Gastrocnemius medialis (tissue), 4 donors: ENCODE results near the gene PLCD1. TPM values are rescaled to one million over a fixed set of nuclear protein-coding genes. Genes with fewer than 3 reads are reported as not detected.
"Not testable (repeated sequence)": the region's sequence is repeated elsewhere in the genome, so short reads cannot be mapped to it uniquely, and the experiment has no call there.

Source experiments
- ATAC-seq, 2 donors: fragments of 150-250 bp; one replicate each; pipeline ENCODE4 v1.9.1; 2016
- DNase-seq, 2 donors: peaks; one replicate each; pipeline ENCODE4 v3.0.0-alpha.2; 2019
- H3K27ac ChIP-seq, 4 donors: fragments of 200-600 bp; sonication (generic); 1 replicate in 1 of 4; 2 replicates in 3 of 4; pipeline ENCODE4 v1.5.1; 2016 to 2018; ENCODE audit warnings: mild to moderate bottlenecking in 2 of 4, moderate library complexity in 1 of 4
- H3K27me3 ChIP-seq, 3 donors: fragments of 200-600 bp; sonication (generic) in 2 of 3; 1 replicate in 1 of 3; 2 replicates in 2 of 3; pipeline versions ENCODE4 v1.5.1 to v1.6.0; 2016 to 2019; ENCODE audit warnings: mild to moderate bottlenecking in 1 of 3, moderate library complexity in 1 of 3
- H3K36me3 ChIP-seq, 2 donors: fragments of 200-600 bp; sonication (generic) in 1 of 2; one replicate each; pipeline ENCODE4 v1.5.1; 2017 to 2018
- H3K4me1 ChIP-seq, 2 donors: fragments of 200-600 bp; sonication (generic) in 1 of 2; one replicate each; pipeline ENCODE4 v1.5.1; 2016 to 2017; ENCODE audit warnings: mild to moderate bottlenecking in 2 of 2
- H3K4me3 ChIP-seq, 4 donors: fragments of 200-600 bp; sonication (generic) in 3 of 4; 1 replicate in 1 of 4; 2 replicates in 3 of 4; pipeline ENCODE4 v1.5.1; 2016 to 2019; ENCODE audit warnings: mild to moderate bottlenecking in 2 of 4
- H3K9me3 ChIP-seq, 3 donors: fragments of 200-600 bp; sonication (generic) in 2 of 3; 1 replicate in 1 of 3; 2 replicates in 2 of 3; pipeline ENCODE4 v1.5.1; 2016 to 2019
- POLR2A ChIP-seq, 2 donors: fragments of 450-650 bp; IDR thresholded peaks; one replicate each; pipeline ENCODE4 v1.6.1; 2017; ENCODE audit warnings: antibody characterized with exemption in 2 of 2, mild to moderate bottlenecking in 2 of 2, moderate library complexity in 2 of 2
- in situ Hi-C, 4 donors: fragments of 200-750 bp; cut with MboI; loops; one replicate each; pipeline versions ENCODE4 v1.15.0 to v1.8.0; 2017; ENCODE audit warnings: low sequenced_read_pairs in 4 of 4
- intact Hi-C: fragments of 100-400 bp; cut with DNase I; formaldehyde crosslinking; loops from one replicate; pipeline ENCODE4 v1.15.1; 2023; ENCODE audit warnings: low total_unique reads
- total RNA-seq, 4 donors: library from RNA; depleted of rRNA; stranded (reverse); fragments of >200 nt; gene quantifications; one replicate each; pipeline versions ENCODE4 v1.1.0 to v1.2.3, GENCODE V29; 2016
- TF ChIP-seq, protein P1 (sequence below), 5 experiments: fragments of 450-650 bp in 3 of 5; fragments of 200-600 bp in 2 of 5; sonication (generic) in 2 of 5; IDR thresholded peaks in 4 of 5; conservative IDR thresholded peaks in 1 of 5; 1 replicate in 4 of 5; 2 replicates in 1 of 5; pipeline ENCODE4 v1.5.1; 2016 to 2019; ENCODE audit warnings: antibody characterized with exemption in 5 of 5, mild to moderate bottlenecking in 3 of 5, moderate library complexity in 3 of 5

Gene PLCD1
- total RNA-seq, 4 donors from 2014 or later, result 2.4 to 6.2 (median 4.7) TPM

GRCh38 chr3:37979541-37980461 is 49.6 kb downstream of the PLCD1 start:
- H3K4me3 ChIP-seq, result no peak overlapping the region
- no peaks in the 10 kb centered on the region for H3K9me3 ChIP-seq
- no peak for DNase-seq
- no peaks in the 10 kb centered on the region for H3K27me3 ChIP-seq
- H3K4me1 ChIP-seq, result no peaks in the 10 kb centered on the region
- no peaks in the 10 kb centered on the region for H3K36me3 ChIP-seq
- TF ChIP-seq POLR2A (IDR thresholded peaks at IDR 0.05), result no peak
- TF ChIP-seq, protein P1, sequence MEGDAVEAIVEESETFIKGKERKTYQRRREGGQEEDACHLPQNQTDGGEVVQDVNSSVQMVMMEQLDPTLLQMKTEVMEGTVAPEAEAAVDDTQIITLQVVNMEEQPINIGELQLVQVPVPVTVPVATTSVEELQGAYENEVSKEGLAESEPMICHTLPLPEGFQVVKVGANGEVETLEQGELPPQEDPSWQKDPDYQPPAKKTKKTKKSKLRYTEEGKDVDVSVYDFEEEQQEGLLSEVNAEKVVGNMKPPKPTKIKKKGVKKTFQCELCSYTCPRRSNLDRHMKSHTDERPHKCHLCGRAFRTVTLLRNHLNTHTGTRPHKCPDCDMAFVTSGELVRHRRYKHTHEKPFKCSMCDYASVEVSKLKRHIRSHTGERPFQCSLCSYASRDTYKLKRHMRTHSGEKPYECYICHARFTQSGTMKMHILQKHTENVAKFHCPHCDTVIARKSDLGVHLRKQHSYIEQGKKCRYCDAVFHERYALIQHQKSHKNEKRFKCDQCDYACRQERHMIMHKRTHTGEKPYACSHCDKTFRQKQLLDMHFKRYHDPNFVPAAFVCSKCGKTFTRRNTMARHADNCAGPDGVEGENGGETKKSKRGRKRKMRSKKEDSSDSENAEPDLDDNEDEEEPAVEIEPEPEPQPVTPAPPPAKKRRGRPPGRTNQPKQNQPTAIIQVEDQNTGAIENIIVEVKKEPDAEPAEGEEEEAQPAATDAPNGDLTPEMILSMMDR (IDR thresholded peaks at IDR 0.05 in 4 of 5, conservative IDR thresholded peaks at IDR 0.05 in 1 of 5), result no peak
- intact Hi-C loops (no loop called here), in situ Hi-C loops (no loop called here)
- ATAC-seq, result no peak
- no peak overlapping the region for H3K27ac ChIP-seq

DNA sequence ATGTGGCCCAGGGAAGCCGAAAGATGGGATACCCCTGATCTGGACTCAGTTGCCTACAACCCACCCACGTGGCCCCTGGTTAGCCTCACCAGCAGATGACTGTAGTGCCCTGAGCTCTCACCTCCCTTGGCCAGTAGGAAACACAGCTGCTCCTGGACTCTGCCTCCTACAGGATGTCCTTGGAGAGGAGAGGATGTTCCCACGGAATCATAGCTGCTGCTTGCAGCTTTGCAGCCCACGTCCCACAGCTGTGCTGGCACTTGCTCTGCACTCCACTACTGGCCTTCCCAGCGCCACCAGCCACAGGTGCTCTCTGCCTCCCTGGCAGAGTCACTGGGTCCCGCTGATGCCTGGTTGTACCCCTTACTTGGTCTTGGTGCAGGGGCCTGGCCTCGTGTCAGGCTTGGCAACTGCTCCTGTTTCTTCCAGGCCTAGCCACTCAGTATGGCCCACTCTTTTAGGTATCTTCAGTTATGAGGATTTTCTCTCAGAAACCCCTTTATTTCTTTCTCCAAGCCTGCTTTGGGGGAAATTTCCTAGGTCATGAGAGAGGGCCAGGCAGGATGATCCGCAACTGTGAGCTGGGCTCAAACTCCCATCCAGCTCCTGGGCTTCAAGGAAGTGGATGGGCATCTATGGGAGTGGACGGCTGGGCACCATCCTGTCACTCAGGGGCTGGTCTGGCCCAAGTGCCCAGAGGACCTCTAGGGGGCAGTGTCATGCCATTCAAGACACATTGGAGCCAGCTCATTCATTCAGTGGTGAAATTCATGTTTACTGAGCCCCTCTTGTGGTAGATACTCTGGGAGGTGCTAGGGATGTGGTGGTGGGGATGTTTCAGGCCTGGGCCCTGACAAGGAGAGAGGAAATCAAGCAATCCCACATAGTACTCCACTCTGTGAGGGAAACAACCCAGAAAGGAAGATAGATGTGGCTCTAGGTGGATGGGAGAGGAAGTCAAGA is 55.0 kb downstream of the PLCD1 start:
- ATAC-seq (peak; percentile 74 to 80), DNase-seq (peak in 1 of 2 donors; percentile 40)
- in situ Hi-C loops (no loop called here), intact Hi-C loops (loop anchor here (1.0 kb wide), 2 partner anchors 12 to 29 kb away; no protein-coding TSS in a partner anchor)
- Histone ChIP-seq H3K27me3 (no peaks in the 10 kb centered on the region), H3K36me3 (no peaks in the 10 kb centered on the region), H3K9me3 (no peaks in the 10 kb centered on the region), H3K4me1 (peaks cover 4 to 6% of the 10 kb centered on the region in 2 donors), H3K4me3 (no peak overlapping the region), H3K27ac (no peak overlapping the region)
- TF ChIP-seq, protein P1 (IDR thresholded peaks at IDR 0.05 in 4 of 5, conservative IDR thresholded peaks at IDR 0.05 in 1 of 5), result peak; percentile 44 to 76 (median 62)
- no peak for TF ChIP-seq POLR2A (IDR thresholded peaks at IDR 0.05)

DNA sequence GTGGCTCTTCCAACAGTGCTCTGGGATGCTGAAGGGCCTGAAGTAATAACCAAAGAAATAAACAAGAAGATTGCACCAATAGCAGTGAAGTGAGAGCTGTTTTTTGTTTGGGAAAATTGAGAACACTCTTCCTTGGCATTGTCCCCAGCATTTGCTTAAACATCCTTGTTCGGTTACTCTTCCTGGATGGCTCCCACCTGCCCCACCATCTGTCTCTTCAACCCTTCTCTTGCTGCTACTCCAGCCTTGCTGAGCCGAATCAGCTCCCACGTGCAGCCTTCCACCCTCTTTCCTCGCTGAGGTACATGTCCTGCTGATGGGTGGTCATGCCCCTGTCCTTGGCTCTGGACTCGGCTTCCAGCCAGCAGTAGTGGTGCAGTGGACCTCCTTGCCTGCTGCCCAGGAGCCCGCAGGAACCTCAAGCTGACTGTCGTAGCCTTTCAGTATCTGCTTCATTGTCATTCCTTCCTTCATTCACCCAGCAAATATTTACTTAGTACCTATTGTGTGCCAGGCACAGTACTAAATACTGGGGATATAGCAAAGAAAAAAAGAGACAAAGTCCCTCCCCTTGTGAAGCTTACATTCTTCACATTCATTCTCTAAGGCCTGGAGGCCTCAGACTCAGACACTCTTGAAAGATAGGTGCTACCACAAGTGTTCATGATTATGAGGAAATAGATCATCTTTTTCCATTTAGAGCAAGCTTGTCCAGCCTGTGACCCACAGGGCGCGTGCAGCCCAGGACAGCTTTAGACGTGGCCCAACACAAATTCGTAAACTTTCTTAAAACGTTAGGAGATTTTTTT is 56.0 kb downstream of the PLCD1 start:
- DNase-seq, result no peak
- Histone ChIP-seq H3K27ac (no peak overlapping the region), H3K36me3 (no peaks in the 10 kb centered on the region), H3K4me1 (peaks cover 7 to 12% of the 10 kb centered on the region in 2 donors), H3K4me3 (no peak overlapping the region), H3K27me3 (no peaks in the 10 kb centered on the region), H3K9me3 (no peaks in the 10 kb centered on the region)
- ATAC-seq, result no peak
- in situ Hi-C loops (no loop called here), intact Hi-C loops (loop anchor here (1.0 kb wide), 2 partner anchors 13 to 30 kb away; no protein-coding TSS in a partner anchor)
- TF ChIP-seq, protein P1 (IDR thresholded peaks at IDR 0.05 in 4 of 5, conservative IDR thresholded peaks at IDR 0.05 in 1 of 5), result no peak
- no peak for TF ChIP-seq POLR2A (IDR thresholded peaks at IDR 0.05)

DNA sequence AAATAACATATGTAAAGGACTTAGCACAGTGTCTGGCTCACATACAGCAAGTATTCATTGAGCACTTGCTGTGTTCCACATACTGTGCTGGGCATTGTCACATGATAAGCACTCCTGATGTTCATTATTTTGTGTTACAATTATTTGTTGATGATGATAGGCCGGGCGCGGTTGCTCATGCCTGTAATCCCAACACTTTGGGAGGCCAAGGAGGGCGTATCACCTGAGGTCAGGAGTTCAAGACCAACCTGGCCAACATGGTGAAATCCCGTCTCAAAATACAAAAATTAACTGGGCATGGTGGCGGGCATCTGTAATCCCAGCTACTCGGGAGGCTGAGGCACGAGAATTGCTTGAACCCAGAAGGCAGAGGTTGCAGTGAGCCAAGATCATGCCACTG is 57.4 kb downstream of the PLCD1 start:
- ATAC-seq, H3K4me3 ChIP-seq, DNase-seq, in situ Hi-C loops, H3K9me3 ChIP-seq, H3K27me3 ChIP-seq, H3K36me3 ChIP-seq, H3K27ac ChIP-seq, intact Hi-C loops: not testable (repeated sequence)
- H3K4me1 ChIP-seq, result peaks cover 11 to 19% of the 10 kb centered on the region in 2 donors
